ENCODE results near the gene OR51A2. TPM values are rescaled to one million over a fixed set of nuclear protein-coding genes. Genes with fewer than 3 reads are reported as not detected.
"Not testable (repeated sequence)": the region's sequence is repeated elsewhere in the genome, so short reads cannot be mapped to it uniquely, and the experiment has no call there.

Gene OR51A2
- not detected in 2 replicates for total RNA-seq (2014; rRNA removed; shearing (Covaris generic))

- not testable (repeated sequence) for DNase-seq (ENCODE audit: low read depth)
Observed at GRCh38 chr11:4955613-4956012, at the start of gene OR51A2. OR51A2 (minus strand) TSS chr11:4955713; CDS start chr11:4955713, 0 bp downstream.

- DNase-seq (ENCODE audit: low read depth): peak; percentile 41
Observed at GRCh38 chr11:5004424-5005274, 49.1 kb upstream of the OR51A2 start.

GRCh38 chr11:4994551-4994950 is 39.0 kb upstream of the OR51A2 start, which contains the start of gene OR51L1:
OR51L1 (plus strand) TSS chr11:4994851; CDS start chr11:4998983, 4,132 bp downstream.
- no peak for DNase-seq (ENCODE audit: low read depth)

GRCh38 chr11:4991060-4991459 is 35.5 kb upstream of the OR51A2 start:
- no peak for DNase-seq (ENCODE audit: low read depth)

GRCh38 chr11:4983841-4984240 is 28.3 kb upstream of the OR51A2 start:
- DNase-seq (ENCODE audit: low read depth): no peak

- no peak for DNase-seq (ENCODE audit: low read depth)
Observed at GRCh38 chr11:4982678-4983077, 27.2 kb upstream of the OR51A2 start.

GRCh38 chr11:4979036-4979435 is 23.5 kb upstream of the OR51A2 start:
- DNase-seq (ENCODE audit: low read depth): no peak

GRCh38 chr11:4975436-4975835 is 19.9 kb upstream of the OR51A2 start:
- DNase-seq (ENCODE audit: low read depth): no peak

- DNase-seq (ENCODE audit: low read depth): no peak
Observed at GRCh38 chr11:4962816-4963215, 7.3 kb upstream of the OR51A2 start.

- no peak for DNase-seq (ENCODE audit: low read depth)
Observed at GRCh38 chr11:4960877-4961276, 5.4 kb upstream of the OR51A2 start.

GRCh38 chr11:4957396-4957795 is 1.9 kb upstream of the OR51A2 start:
- no peak for DNase-seq (ENCODE audit: low read depth)

GRCh38 chr11:4947505-4947904 is 8.0 kb downstream of the OR51A2 start, which contains the start of gene OR51A4:
OR51A4 (minus strand) TSS chr11:4947605; CDS start chr11:4947100, 505 bp downstream.
- no peak for DNase-seq (ENCODE audit: low read depth)

GRCh38 chr11:4936745-4937144 is 18.8 kb downstream of the OR51A2 start:
- DNase-seq (ENCODE audit: low read depth): no peak

GRCh38 chr11:4932751-4933150 is 22.8 kb downstream of the OR51A2 start:
- DNase-seq (ENCODE audit: low read depth): no peak

GRCh38 chr11:4926608-4927007 is 28.9 kb downstream of the OR51A2 start:
- no peak for DNase-seq (ENCODE audit: low read depth)

- no peak for DNase-seq (ENCODE audit: low read depth)
Observed at GRCh38 chr11:4924239-4924638, 31.3 kb downstream of the OR51A2 start, which contains the start of gene OR51G1. OR51G1 (minus strand) TSS chr11:4924339; CDS start chr11:4924339, 0 bp downstream.

GRCh38 chr11:4922304-4922703 is 33.2 kb downstream of the OR51A2 start:
- no peak for DNase-seq (ENCODE audit: low read depth)

- DNase-seq (ENCODE audit: low read depth): no peak
Observed at GRCh38 chr11:4921796-4922195, 33.7 kb downstream of the OR51A2 start.

GRCh38 chr11:4919250-4919649 is 36.3 kb downstream of the OR51A2 start, which contains the start of gene OR51G2:
OR51G2 (minus strand) TSS chr11:4919350; CDS start chr11:4915663, 3,687 bp downstream.
- no peak for DNase-seq (ENCODE audit: low read depth)

GRCh38 chr11:4916581-4916980 is 38.9 kb downstream of the OR51A2 start:
- no peak for DNase-seq (ENCODE audit: low read depth)

Data from RPMI7951 (cell line).